Measurements from ENCODE around the gene PICALM. TPM values are rescaled to one million over a fixed set of nuclear protein-coding genes. Genes with fewer than 3 reads are reported as not detected.

PICALM gene
- total and polyA plus RNA-seq, 9 of the 15 experiments (the other 6 are each of a cell fraction or from before 2014, with no cell fraction given), result 41.3 to 990 (median 309) TPM

GRCh38 chr11:86069408-86070101, 671 bp upstream of the PICALM start (continued):
- 0 out of 2 replicates have a peak, but pooled peaks have one; percentile 31 for TF ChIP-seq MITF (IDR thresholded peaks at IDR 0.05)
- 0 out of 2 replicates have a peak, but pooled peaks have one; percentile 53 for TF ChIP-seq SUPT5H (IDR thresholded peaks at IDR 0.05)
- TF ChIP-seq POLR2H (tag; IDR thresholded peaks at IDR 0.05; ENCODE audit: low read depth), result peak; percentile 73
- TF ChIP-seq POLR2G (IDR thresholded peaks at IDR 0.05; ENCODE audit: low read depth, low read length), result no peak
- TF ChIP-seq, protein P1, sequence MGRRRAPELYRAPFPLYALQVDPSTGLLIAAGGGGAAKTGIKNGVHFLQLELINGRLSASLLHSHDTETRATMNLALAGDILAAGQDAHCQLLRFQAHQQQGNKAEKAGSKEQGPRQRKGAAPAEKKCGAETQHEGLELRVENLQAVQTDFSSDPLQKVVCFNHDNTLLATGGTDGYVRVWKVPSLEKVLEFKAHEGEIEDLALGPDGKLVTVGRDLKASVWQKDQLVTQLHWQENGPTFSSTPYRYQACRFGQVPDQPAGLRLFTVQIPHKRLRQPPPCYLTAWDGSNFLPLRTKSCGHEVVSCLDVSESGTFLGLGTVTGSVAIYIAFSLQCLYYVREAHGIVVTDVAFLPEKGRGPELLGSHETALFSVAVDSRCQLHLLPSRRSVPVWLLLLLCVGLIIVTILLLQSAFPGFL (CRISPR knock-in tag; IDR thresholded peaks at IDR 0.05), result no peak
- TF ChIP-seq ZNF589 (CRISPR knock-in tag; IDR thresholded peaks at IDR 0.05; ENCODE audit: low read depth), result peak; percentile 61; the same call in 1 of the 2 replicates
- TF ChIP-seq EP300 (IDR thresholded peaks at IDR 0.05; ENCODE audit: low read length), result peak; percentile 76
- peak; percentile 42; the same call in 1 of the 2 replicates for TF ChIP-seq TCF7L2 (IDR thresholded peaks at IDR 0.05; ENCODE audit: low read depth, low read length)
- peak in 2 of 3 experiments; percentile 15 to 67 for TF ChIP-seq YY1 (IDR thresholded peaks at IDR 0.05; ENCODE audit: borderline replicate concordance in 1 of 3, control insufficient read depth in 1 of 3, extremely low read depth in 1 of 3, insufficient read depth in 3 of 3, insufficient read length in 1 of 3, insufficient replicate concordance in 2 of 3, low read depth in 1 of 3, low read length in 2 of 3)
- TF ChIP-seq MTA3 (IDR thresholded peaks at IDR 0.05; ENCODE audit: borderline replicate concordance), result 0 out of 2 replicates have a peak, but pooled peaks have one; percentile 81
- peak; percentile 86 for TF ChIP-seq MGA (IDR thresholded peaks at IDR 0.05)
- no peak for TF ChIP-seq ZFPM2 (CRISPR knock-in tag; IDR thresholded peaks at IDR 0.05)

Measured in K562 (cell line).